ENCODE results near the gene C10orf105.
A peak's percentile ranks its signal among the peaks of the same experiment; 100 is the strongest.

C10orf105 gene

GRCh38 chr10:71715026-71715425 is 4.6 kb downstream of the C10orf105 start:
- no peak for DNase-seq

GRCh38 chr10:71714592-71714991 is 5.0 kb downstream of the C10orf105 start:
- no peak for DNase-seq

- DNase-seq = no peak
Measured at GRCh38 chr10:71714031-71714410, 5.6 kb downstream of the C10orf105 start.

GRCh38 chr10:71713135-71714030 is 6.2 kb downstream of the C10orf105 start:
- DNase-seq = no peak

- no peak for DNase-seq
Measured at GRCh38 chr10:71712572-71713134, 6.9 kb downstream of the C10orf105 start.

GRCh38 chr10:71712170-71712569 is 7.4 kb downstream of the C10orf105 start:
- DNase-seq = no peak

- no peak for DNase-seq
Measured at GRCh38 chr10:71711052-71711623, 8.4 kb downstream of the C10orf105 start.

- DNase-seq = no peak
Measured at GRCh38 chr10:71710519-71710918, 9.1 kb downstream of the C10orf105 start.

- DNase-seq = no peak
Measured at GRCh38 chr10:71708897-71709882, 10.4 kb downstream of the C10orf105 start.

GRCh38 chr10:71708301-71708703 is 11.3 kb downstream of the C10orf105 start:
- DNase-seq = peak; percentile 5

- no peak for DNase-seq
Measured at GRCh38 chr10:71707240-71707789, 12.3 kb downstream of the C10orf105 start.

GRCh38 chr10:71706216-71707121 is 13.1 kb downstream of the C10orf105 start:
- peak; percentile 42 for DNase-seq

GRCh38 chr10:71705582-71705981 is 14.0 kb downstream of the C10orf105 start:
- DNase-seq = no peak

- no peak for DNase-seq
Measured at GRCh38 chr10:71704816-71705215, 14.8 kb downstream of the C10orf105 start.

GRCh38 chr10:71703577-71703976 is 16.0 kb downstream of the C10orf105 start:
- no peak for DNase-seq

- DNase-seq = no peak
Measured at GRCh38 chr10:71701496-71702132, 18.0 kb downstream of the C10orf105 start.

GRCh38 chr10:71700731-71701368 is 18.7 kb downstream of the C10orf105 start:
- no peak for DNase-seq

- DNase-seq = no peak
Measured at GRCh38 chr10:71698737-71699136, 20.8 kb downstream of the C10orf105 start.

GRCh38 chr10:71697938-71698709 is 21.5 kb downstream of the C10orf105 start:
- DNase-seq = no peak

All from NCI-H1092 (cell line).